K562 (cell line): Measurements from ENCODE around the gene STAT4.
A peak's percentile ranks its signal among the peaks of the same experiment; 100 is the strongest.

Experiments used
- TEAD4 ChIP-seq, 2 experiments: sonication (generic) in 1 of 2; formaldehyde crosslinking in 1 of 2; IDR thresholded peaks; 2 replicates each; pipeline versions ENCODE4 v1.6.1 to v1.8.0; 2012 to 2022; ENCODE audit warnings: borderline replicate concordance in 1 of 2, inconsistent platforms in 1 of 2, low read length in 1 of 2, mild to moderate bottlenecking in 1 of 2, missing genetic modification reagents in 1 of 2
- ZNF12 ChIP-seq: sonication (generic); formaldehyde crosslinking; IDR thresholded peaks from 2 replicates; pipeline ENCODE4 v1.4.0; 2020; ENCODE audit warnings: mild to moderate bottlenecking, missing genetic modification reagents
- ZNF263 ChIP-seq: sonication (generic); formaldehyde crosslinking; IDR thresholded peaks from 2 replicates; pipeline ENCODE4 v1.8.0; 2022; ENCODE audit warnings: mild to moderate bottlenecking, missing genetic modification reagents, borderline replicate concordance
- TF ChIP-seq, protein P1 (sequence below), 3 experiments: IDR thresholded peaks in 2 of 3; conservative IDR thresholded peaks in 1 of 3; 2 replicates each; pipeline ENCODE4 v1.5.1; 2011 to 2012; ENCODE audit warnings: low read length in 3 of 3, mild to moderate bottlenecking in 3 of 3, control low read depth in 2 of 3, improper control_type of control experiment in 1 of 3, inconsistent platforms in 1 of 3, low read depth in 1 of 3, mixed read lengths in 1 of 3, moderate library complexity in 1 of 3; ENCODE audit not compliant: insufficient read depth in 2 of 3

DNA sequence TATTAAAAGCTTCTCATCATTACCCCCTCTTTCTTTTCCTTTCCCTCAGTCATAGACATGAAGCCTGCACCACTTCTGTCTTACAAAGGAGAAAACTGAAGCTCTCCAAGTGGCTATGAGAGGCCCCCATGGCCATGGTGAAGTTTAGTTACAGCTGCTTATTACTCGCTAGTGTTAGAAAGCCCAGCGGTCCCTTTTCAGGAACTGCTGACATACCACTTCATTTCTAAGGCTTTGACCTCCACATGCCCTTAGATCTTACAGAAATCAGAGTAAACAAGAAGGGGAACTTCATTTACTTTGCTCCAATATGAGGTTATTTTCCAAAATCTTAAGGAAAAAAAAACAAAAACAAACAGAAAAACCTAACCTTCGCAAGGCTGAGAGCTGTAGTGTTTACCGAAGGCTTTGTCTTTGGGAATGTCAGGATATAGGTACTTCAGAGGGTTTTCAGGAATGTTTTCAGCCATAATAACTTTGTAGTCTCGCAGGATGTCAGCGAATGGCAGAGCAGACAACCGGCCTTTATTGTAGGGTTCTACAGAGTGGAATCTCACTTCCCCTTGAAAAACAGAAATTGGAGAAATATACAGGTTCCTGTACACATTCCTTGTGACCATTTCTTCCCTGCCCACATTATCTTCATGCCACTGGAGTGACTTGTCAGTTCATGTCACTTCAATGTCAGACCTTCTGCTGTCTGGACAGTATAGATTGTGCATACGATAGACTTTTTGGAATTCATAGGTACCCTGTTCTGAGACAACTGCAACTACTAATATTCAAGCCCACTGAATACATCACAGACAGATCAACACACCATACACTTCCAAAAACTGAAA, 118.0 kb downstream of the STAT4 start:
- TF ChIP-seq ZNF12 (CRISPR knock-in tag) (no peak), TEAD4 (IDR thresholded peaks at IDR 0.05; ENCODE audit: low read length) (peak; percentile 39; the same call in 1 of the 2 replicates), TEAD4 (CRISPR knock-in tag; IDR thresholded peaks at IDR 0.05; ENCODE audit: borderline replicate concordance) (no peak), ZNF263 (CRISPR knock-in tag) (no peak)
- TF ChIP-seq, protein P1, sequence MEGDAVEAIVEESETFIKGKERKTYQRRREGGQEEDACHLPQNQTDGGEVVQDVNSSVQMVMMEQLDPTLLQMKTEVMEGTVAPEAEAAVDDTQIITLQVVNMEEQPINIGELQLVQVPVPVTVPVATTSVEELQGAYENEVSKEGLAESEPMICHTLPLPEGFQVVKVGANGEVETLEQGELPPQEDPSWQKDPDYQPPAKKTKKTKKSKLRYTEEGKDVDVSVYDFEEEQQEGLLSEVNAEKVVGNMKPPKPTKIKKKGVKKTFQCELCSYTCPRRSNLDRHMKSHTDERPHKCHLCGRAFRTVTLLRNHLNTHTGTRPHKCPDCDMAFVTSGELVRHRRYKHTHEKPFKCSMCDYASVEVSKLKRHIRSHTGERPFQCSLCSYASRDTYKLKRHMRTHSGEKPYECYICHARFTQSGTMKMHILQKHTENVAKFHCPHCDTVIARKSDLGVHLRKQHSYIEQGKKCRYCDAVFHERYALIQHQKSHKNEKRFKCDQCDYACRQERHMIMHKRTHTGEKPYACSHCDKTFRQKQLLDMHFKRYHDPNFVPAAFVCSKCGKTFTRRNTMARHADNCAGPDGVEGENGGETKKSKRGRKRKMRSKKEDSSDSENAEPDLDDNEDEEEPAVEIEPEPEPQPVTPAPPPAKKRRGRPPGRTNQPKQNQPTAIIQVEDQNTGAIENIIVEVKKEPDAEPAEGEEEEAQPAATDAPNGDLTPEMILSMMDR (IDR thresholded peaks at IDR 0.05 in 2 of 3, conservative IDR thresholded peaks at IDR 0.05 in 1 of 3; ENCODE audit: insufficient read depth in 2 of 3, low read depth in 1 of 3, low read length in 3 of 3) = no peak
